Activated T-cell treated with anti-CD3 and anti-CD28 coated beads, Interleukin-2, amount 50 U/mL, for 72 hours (primary cell): ENCODE data around the gene PHC3. TPM values are rescaled to one million over a fixed set of nuclear protein-coding genes. Genes with fewer than 3 reads are reported as not detected.

Source experiments
- ATAC-seq, 2 donors: fragments of 150-1000 bp; cut with Tn5 transposase; replicated peaks in 1 of 2; 2 replicates each; pipeline ENCODE4 v1.10.0; 2021; ENCODE audit warnings: moderate library complexity in 2 of 2, mild to moderate bottlenecking in 1 of 2
- DNase-seq, 2 donors: peaks; one replicate each; pipeline ENCODE4 v3.0.0; 2021 to 2022; ENCODE audit warnings: mixed read lengths in 1 of 2
- H3K27ac Mint-ChIP-seq: one replicate; pipeline ENCODE4 v1.8.0; 2022; ENCODE audit warnings: mild to moderate bottlenecking, moderate library complexity, mixed read lengths
- H3K27me3 Mint-ChIP-seq: one replicate; pipeline ENCODE4 v1.8.0; 2022; ENCODE audit warnings: low read depth, mixed read lengths
- H3K36me3 Mint-ChIP-seq, 2 donors: one replicate each; pipeline ENCODE4 v1.8.0; 2022; ENCODE audit warnings: mixed read lengths in 2 of 2, mild to moderate bottlenecking in 1 of 2; ENCODE audit not compliant: insufficient read depth in 2 of 2
- H3K4me1 Mint-ChIP-seq: one replicate; pipeline ENCODE4 v1.8.0; 2022; ENCODE audit warnings: low read depth, mixed read lengths
- H3K4me3 Mint-ChIP-seq, 2 donors: one replicate each; pipeline ENCODE4 v1.8.0; 2022; ENCODE audit warnings: mild to moderate bottlenecking in 2 of 2, mixed read lengths in 2 of 2, moderate library complexity in 2 of 2
- H3K9me3 Mint-ChIP-seq, 2 donors: one replicate each; pipeline ENCODE4 v1.8.0; 2022; ENCODE audit warnings: mixed read lengths in 2 of 2
- total RNA-seq, 2 donors: library from RNA; stranded (reverse); gene quantifications; one replicate each; pipeline ENCODE4 v1.2.3, GENCODE V29; 2022

Gene PHC3
- total RNA-seq, 2 donors from 2014 or later = 71.1 to 71.6 TPM

DNA sequence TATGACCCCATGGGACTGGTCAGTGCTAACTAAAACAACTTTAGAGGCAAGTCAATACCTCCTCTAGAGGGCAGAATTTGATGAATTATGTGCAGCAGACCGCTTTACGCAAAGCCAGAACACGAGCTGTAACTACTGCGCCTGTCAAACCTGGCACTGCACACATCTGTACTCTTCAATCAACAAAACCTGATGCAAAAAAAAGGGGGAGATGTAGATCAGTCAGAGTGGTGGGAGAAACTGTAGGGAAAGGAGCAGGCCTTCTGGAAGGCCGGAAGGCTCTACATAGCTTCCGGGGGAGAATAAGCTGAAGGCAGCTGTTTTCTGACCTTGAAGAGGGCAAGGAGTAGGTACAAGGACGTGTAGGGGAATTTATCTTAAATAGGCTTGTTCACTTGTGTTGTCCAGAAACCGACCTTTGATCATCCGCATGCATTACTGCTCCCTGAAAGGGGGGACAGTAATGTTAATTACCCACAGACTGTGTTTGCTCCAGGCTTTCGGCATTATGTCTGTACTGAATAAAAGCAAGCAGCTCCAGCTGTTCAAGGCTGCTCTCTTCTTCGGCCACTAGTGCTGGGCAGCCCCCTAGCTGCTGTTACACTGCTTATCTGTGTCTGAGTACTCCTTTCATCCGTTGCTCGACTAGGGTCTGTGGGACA, 102.8 kb downstream of the PHC3 start:
- Mint-ChIP-seq H3K27me3 (no peaks in the 10 kb centered on the region), H3K9me3 (no peaks in the 10 kb centered on the region), H3K36me3 (peaks cover 3 to 6% of the 10 kb centered on the region in 2 donors), H3K4me3 (no peak overlapping the region), H3K27ac (no peak overlapping the region), H3K4me1 (peaks cover 11% of the 10 kb centered on the region)
- peak in 1 of 2 donors; percentile 39 for ATAC-seq
- DNase-seq = no peak

DNA sequence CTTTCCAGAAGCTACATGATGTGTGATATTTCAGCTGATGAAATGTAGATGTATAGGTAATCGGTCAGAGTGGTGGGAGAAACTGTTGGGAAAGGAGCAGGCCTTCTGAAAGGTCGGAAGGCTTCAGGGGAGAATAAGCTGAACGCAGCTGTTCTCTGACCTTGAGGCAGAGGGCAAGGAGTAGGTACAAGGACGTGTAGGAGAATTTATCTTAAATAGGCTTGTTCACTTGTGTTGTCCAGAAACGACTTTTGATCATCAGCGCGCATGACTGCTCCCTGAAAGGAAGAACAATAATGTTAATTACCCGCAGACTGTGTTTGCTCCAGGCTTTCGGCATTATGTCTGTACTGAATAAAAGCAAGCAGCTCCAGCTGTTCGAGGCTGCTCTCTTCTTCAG, 104.2 kb downstream of the PHC3 start:
- no peak overlapping the region for H3K27ac Mint-ChIP-seq

DNA sequence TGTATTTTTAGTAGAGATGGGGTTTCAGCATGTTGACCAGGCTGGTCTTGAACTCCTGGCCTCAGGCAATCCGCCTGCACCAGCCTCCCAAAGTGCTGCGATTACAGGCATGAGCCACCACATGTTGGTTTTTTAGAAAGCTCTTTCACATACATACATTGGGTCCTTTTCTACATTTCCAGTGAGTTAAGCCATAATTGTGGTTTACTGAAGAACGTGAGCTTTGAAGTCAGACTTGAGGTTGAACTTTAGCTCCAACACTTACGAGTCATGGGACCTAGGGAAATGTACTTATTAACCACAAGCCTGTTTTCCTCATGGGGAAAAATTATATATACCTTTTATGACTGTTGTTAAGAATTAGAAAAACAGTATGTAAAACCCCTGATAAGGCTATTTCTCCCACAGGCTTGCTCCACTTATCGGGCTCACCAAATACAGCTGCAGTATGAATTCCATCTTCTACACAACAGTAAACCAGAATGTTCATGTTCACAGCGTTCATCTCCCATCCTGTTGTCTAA, 104.8 kb downstream of the PHC3 start:
- peaks cover 11% of the 10 kb centered on the region for H3K4me1 Mint-ChIP-seq
- no peaks in the 10 kb centered on the region for H3K27me3 Mint-ChIP-seq
- DNase-seq (no peak), ATAC-seq (no peak)
- H3K4me3 Mint-ChIP-seq = no peak overlapping the region
- H3K9me3 Mint-ChIP-seq = peaks cover 6 to 9% of the 10 kb centered on the region in 2 donors
- peaks cover 2 to 9% of the 10 kb centered on the region in 2 donors for H3K36me3 Mint-ChIP-seq
- no peak overlapping the region for H3K27ac Mint-ChIP-seq

More for the DNA sequence above, 104.2 kb downstream of the PHC3 start:
- peaks cover 11% of the 10 kb centered on the region for H3K4me1 Mint-ChIP-seq
- DNase-seq = no peak
- H3K36me3 Mint-ChIP-seq = peaks cover 2 to 9% of the 10 kb centered on the region in 2 donors
- no peaks in the 10 kb centered on the region for H3K27me3 Mint-ChIP-seq
- ATAC-seq = no peak
- H3K9me3 Mint-ChIP-seq = peaks cover 3 to 7% of the 10 kb centered on the region in 2 donors
- H3K4me3 Mint-ChIP-seq = no peak overlapping the region

DNA sequence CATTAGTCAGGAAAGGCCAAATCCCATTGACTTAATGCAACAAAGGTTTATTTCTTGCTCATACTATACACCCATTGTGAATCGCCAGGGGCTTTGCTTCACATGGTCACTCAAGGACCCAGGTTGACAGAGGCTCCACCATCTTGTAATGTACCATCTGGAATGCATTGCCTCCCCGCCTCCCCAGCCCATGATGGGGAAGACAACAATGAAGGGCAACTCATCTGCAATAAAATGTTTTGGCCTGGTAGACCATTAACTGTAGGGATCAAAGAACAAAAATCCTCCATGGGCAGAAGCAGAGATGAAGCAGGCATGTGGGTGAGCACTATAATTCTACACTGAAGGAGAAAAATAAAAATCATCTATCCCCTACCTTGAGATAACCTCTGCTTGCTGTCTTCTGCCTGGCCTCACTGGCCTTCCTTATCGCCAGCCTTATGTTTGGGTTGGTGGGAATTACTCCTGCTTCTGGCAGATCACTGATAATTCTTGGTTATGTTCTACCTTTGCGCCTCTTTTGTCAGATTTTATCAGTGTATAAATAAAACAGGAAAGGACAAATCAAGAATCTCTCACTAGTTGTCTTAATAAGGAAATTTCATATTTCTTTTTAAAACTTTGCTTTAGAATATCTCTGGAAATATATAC, 106.0 kb downstream of the PHC3 start:
- Mint-ChIP-seq H3K4me1 (peaks cover 11% of the 10 kb centered on the region), H3K27me3 (no peaks in the 10 kb centered on the region), H3K9me3 (peaks cover 7 to 9% of the 10 kb centered on the region in 2 donors), H3K4me3 (no peak overlapping the region), H3K27ac (no peak overlapping the region), H3K36me3 (peaks cover 2 to 9% of the 10 kb centered on the region in 2 donors)
- DNase-seq (no peak), ATAC-seq (no peak)

DNA sequence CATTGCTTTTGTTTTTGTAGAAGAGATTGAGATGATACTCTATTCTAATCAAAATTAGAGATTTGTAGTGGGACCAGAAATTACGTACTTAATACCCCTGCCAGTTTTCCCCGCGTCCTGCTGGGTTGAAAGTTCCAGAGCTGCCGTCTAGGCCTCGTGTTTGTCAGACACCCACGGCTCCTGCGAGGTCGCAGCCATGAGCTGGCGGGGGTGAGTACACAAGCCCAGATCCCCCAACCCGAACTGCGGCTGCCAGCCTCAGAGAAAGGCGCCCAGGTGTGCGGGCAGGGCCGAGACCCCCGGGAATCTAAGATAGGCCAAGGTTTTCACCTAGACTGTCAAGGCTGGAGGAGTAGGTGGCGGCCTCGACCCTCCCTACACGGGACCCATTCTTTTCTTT, 117.4 kb downstream of the PHC3 start:
- H3K9me3 Mint-ChIP-seq = no peaks in the 10 kb centered on the region
- H3K4me3 Mint-ChIP-seq = no peak overlapping the region
- H3K27ac Mint-ChIP-seq = no peak overlapping the region
- peaks cover 0 to 2% of the 10 kb centered on the region in 2 donors for H3K36me3 Mint-ChIP-seq
- no peaks in the 10 kb centered on the region for H3K4me1 Mint-ChIP-seq
- ATAC-seq = no peak
- DNase-seq = no peak
- no peaks in the 10 kb centered on the region for H3K27me3 Mint-ChIP-seq

DNA sequence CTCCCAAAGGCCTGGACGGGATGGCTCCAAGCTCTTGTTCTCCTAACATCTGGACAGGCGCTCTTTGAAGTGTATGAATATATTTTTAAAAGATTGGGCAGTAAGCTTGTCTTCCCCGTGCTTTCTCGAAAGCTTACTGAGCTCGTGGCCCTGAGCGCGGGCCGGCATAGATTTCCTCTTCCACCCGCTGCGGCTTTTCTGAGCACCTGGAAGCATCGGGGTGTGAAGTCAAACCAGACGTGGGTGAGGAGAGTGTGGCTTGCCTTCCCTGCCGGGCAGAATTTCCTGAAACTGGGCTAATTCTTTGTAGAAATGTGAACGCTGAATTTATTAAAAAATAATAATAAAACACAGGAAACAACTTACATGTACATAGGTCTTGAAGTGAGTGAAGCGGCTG, 117.8 kb downstream of the PHC3 start:
- H3K9me3 Mint-ChIP-seq = no peaks in the 10 kb centered on the region
- DNase-seq (no peak), ATAC-seq (no peak)
- peaks cover under 1% of the 10 kb centered on the region for H3K4me1 Mint-ChIP-seq
- no peak overlapping the region for H3K4me3 Mint-ChIP-seq
- no peak overlapping the region for H3K27ac Mint-ChIP-seq
- peaks cover 0 to 2% of the 10 kb centered on the region in 2 donors for H3K36me3 Mint-ChIP-seq
- no peaks in the 10 kb centered on the region for H3K27me3 Mint-ChIP-seq

DNA sequence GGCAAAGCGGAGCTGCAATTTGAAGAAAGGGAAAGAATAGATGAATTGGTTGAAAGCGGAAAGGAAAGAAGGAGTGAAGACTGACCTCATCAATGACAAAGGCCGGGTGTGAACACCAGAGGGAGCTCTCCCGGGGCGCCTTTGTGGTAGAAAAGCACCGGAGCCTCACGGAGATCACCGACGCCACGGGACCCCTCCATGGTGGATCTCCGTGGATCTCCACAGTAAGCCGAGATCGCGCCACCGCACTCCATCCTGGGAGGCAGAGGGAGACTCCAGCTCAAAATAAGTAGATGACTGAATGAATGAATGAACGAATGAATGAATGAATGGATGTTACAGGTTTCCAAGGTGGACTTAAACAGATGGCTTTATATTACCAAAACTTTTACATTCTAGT, 118.8 kb downstream of the PHC3 start:
- ATAC-seq (no peak), DNase-seq (no peak)
- Mint-ChIP-seq H3K27me3 (no peaks in the 10 kb centered on the region), H3K27ac (no peak overlapping the region), H3K9me3 (no peaks in the 10 kb centered on the region), H3K4me1 (peaks cover 9% of the 10 kb centered on the region), H3K4me3 (no peak overlapping the region), H3K36me3 (peaks cover 0 to 2% of the 10 kb centered on the region in 2 donors)

DNA sequence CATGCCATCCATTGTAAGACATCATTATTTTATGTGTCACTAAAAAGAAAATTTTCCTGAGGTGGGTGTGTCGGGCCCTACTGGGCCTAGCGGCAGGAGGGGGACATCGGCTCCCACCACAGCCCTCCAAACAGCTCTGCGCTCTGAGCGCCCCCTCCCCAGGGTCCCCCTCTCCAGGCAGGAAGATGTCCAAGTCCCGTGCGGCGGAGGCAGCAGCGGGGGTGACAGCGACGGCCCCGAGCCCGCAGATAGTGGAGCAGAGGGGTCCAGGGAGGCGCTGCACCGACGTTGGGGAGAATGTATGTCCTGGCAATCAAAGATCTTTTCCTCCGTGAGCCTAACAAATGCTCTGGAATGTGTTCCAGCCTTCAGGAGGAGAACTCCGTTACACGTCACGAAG, 119.5 kb downstream of the PHC3 start:
- DNase-seq (no peak), ATAC-seq (no peak)
- no peak overlapping the region for H3K27ac Mint-ChIP-seq
- H3K36me3 Mint-ChIP-seq = peaks cover 0 to 4% of the 10 kb centered on the region in 2 donors
- H3K4me3 Mint-ChIP-seq = no peak overlapping the region
- peaks cover 16% of the 10 kb centered on the region for H3K4me1 Mint-ChIP-seq
- peaks cover 0 to 2% of the 10 kb centered on the region in 2 donors for H3K9me3 Mint-ChIP-seq
- no peaks in the 10 kb centered on the region for H3K27me3 Mint-ChIP-seq

DNA sequence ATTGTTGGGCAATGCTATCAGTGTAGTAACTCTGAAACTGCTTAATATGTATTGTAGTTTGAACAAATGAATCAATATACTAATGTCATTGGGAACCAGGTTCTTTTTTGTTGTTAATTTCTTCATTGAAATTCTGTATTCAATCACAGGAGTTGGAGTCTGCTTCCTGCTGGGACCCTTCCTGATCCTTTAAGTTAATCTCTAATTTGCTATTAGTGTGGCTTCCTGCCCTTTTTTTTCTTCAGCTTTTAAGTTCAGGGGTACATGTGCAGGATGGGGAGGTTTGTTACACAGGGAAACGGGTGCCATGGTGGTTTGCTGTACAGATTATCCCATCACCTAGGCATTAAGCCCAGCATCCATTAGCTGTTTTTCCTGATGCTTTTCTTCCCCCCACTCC, 122.1 kb downstream of the PHC3 start:
- peaks cover 43% of the 10 kb centered on the region for H3K4me1 Mint-ChIP-seq
- no peaks in the 10 kb centered on the region for H3K27me3 Mint-ChIP-seq
- no peak overlapping the region for H3K4me3 Mint-ChIP-seq
- no peak overlapping the region for H3K27ac Mint-ChIP-seq
- ATAC-seq (no peak), DNase-seq (no peak)
- H3K9me3 Mint-ChIP-seq = peaks cover 0 to 2% of the 10 kb centered on the region in 2 donors
- H3K36me3 Mint-ChIP-seq = peaks cover 0 to 5% of the 10 kb centered on the region in 2 donors

DNA sequence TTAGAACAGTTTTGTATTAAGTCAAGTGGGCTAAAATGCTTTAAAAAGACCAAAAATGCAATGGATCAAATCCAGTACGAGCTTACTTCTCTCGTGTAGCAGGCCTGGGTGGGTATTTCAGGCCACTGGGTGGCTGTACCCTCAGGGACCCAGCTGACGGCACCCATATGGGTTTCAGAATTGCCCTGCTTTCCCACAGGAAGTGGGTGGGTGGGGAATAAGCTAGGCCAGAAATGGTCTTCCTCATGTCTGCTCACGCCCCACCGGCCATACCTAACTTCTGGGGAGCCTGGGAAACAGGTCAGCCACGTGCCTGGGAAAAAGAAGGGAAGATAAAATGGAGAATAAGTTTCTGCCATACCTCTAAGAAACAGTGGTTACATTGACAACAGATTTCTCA, 123.4 kb downstream of the PHC3 start:
- Mint-ChIP-seq H3K36me3 (peaks cover 0 to 5% of the 10 kb centered on the region in 2 donors), H3K27ac (peak overlapping the region; percentile 99)
- DNase-seq = peak; percentile 37 to 52

DNA sequence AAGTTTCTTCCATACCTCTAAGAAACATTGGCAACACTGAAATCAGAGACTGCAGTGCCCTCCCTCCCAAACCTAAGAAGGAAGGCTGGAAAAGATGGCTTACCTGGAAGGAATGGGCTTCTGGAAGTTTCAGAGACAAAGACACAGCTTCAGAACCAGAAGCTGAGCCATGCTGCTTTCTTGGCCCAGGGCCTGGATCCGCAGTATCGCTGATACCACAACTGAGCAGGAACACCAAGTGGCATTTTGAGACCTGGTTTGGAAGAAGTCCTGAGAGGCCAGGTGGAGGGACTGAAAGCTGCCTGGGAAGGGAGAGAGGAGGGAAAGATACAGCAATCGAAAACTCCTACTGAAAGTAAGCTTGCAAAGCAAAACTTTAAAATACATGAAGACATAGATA, 124.0 kb downstream of the PHC3 start:
- Mint-ChIP-seq H3K36me3 (peaks cover 0 to 5% of the 10 kb centered on the region in 2 donors), H3K9me3 (peaks cover 0 to 2% of the 10 kb centered on the region in 2 donors), H3K27ac (peak overlapping the region; percentile 99), H3K4me3 (peak overlapping the region; percentile 68 to 92), H3K4me1 (peaks cover 50% of the 10 kb centered on the region), H3K27me3 (no peaks in the 10 kb centered on the region)
- DNase-seq (no peak), ATAC-seq (no peak)

More for the DNA sequence above, 123.4 kb downstream of the PHC3 start:
- Mint-ChIP-seq H3K4me3 (peak overlapping the region; percentile 68 to 92), H3K9me3 (peaks cover 0 to 2% of the 10 kb centered on the region in 2 donors), H3K27me3 (no peaks in the 10 kb centered on the region), H3K4me1 (peaks cover 50% of the 10 kb centered on the region)
- ATAC-seq = peak in 1 of 2 donors; percentile 20

DNA sequence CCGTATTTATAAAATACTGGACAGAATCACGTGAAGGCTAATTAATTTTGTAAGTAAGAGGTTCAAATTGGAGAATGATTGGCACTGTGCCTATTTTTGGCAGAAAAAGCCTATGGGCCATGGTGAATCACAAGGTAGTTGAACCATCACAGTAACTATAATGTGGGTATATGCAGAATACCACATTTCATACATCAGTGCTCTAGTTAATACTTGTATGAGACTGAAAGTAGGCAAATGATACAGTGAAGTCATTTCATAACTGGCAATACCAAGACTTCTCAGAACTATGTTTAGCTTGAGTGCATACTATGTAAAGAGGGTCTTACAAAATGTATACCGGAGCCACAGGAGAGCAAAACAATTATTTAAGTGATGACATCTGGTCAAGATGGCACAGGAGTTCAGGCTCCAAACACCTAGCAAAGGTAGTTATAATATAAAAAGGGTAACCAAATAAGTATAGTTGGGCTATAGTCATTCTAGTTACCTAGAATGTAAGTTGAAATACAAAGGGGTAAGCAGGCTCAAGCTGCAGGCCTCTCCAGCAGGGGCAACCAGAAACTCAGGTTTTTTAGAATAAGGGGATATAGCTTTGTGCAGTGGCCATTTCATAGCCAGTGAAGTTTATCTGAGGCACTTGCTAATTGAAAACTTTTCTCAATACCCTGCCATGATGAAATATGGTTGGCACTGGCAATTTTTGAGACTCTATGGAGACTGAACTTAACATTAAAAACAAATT, 124.7 kb downstream of the PHC3 start:
- Mint-ChIP-seq H3K27me3 (no peaks in the 10 kb centered on the region), H3K4me3 (peak overlapping the region; percentile 68 to 92), H3K9me3 (peaks cover 0 to 2% of the 10 kb centered on the region in 2 donors), H3K27ac (peak overlapping the region; percentile 99), H3K4me1 (peaks cover 50% of the 10 kb centered on the region), H3K36me3 (peaks cover 0 to 5% of the 10 kb centered on the region in 2 donors)
- DNase-seq (peak; percentile 41 to 48), ATAC-seq (peak; percentile 88)

DNA sequence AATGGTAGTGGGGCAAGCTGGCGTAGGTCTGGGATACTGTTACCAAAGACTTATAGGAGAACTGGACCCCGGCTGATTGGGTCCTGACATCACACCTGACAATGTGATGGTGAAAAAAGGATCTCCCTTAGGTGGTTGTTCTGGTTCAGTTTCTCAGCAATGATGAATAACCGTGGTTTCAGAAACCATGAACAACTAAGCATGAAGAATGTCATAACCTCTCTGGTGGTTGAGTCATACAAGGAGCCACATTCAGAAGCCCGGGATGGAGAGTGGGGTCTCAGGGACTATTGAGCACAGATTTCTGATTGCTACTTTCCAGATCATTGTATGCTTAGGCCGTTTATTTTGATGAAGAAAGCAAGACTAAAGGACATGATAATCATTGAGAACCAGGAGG, 126.3 kb downstream of the PHC3 start:
- Mint-ChIP-seq H3K27me3 (no peaks in the 10 kb centered on the region), H3K27ac (peak overlapping the region; percentile 31), H3K9me3 (peaks cover 0 to 2% of the 10 kb centered on the region in 2 donors), H3K4me1 (peaks cover 50% of the 10 kb centered on the region), H3K4me3 (peak overlapping the region; percentile 49 to 68), H3K36me3 (peaks cover 0 to 5% of the 10 kb centered on the region in 2 donors)
- ATAC-seq (peak; percentile 74 to 77), DNase-seq (peak; percentile 62 to 64)
